Colonic mucosa (tissue), 4 donors: ENCODE data around the gene FBXL14. TPM values are rescaled to one million over a fixed set of nuclear protein-coding genes. Genes with fewer than 3 reads are reported as not detected.
A peak's percentile ranks its signal among the peaks of the same experiment; 100 is the strongest.

Experiments used
- DNase-seq: peaks from one replicate; pipeline ENCODE4 v3.0.0-alpha.2; 2020
- H3K27ac ChIP-seq: fragments of 200-600 bp; one replicate; pipeline ENCODE4 v1.8.0; 2021
- H3K27me3 ChIP-seq: fragments of 200-600 bp; one replicate; pipeline ENCODE4 v1.8.0; 2021
- H3K36me3 ChIP-seq: fragments of 200-600 bp; one replicate; pipeline ENCODE4 v1.8.0; 2021
- H3K4me1 ChIP-seq: fragments of 200-600 bp; one replicate; pipeline ENCODE4 v1.8.0; 2021; ENCODE audit warnings: mild to moderate bottlenecking
- H3K4me3 ChIP-seq: fragments of 200-600 bp; one replicate; pipeline ENCODE4 v1.8.0; 2021
- H3K9ac ChIP-seq, 2 donors: one replicate each; pipeline ENCODE4 v1.7.0; 2013; ENCODE audit warnings: control low read depth in 2 of 2, low read depth in 2 of 2, low read length in 2 of 2
- H3K9me3 ChIP-seq: fragments of 200-600 bp; one replicate; pipeline ENCODE4 v1.8.0; 2021
- CTCF ChIP-seq: fragments of 200-600 bp; IDR thresholded peaks from one replicate; pipeline ENCODE4 v1.8.0; 2022; ENCODE audit warnings: antibody characterized with exemption, mild to moderate bottlenecking
- intact Hi-C: fragments of 100-400 bp; cut with DNase I; formaldehyde crosslinking; loops from one replicate; pipeline ENCODE4 v1.14.1; 2022
- total RNA-seq, 2 donors: library from RNA; stranded (reverse); fragmentation: NEBNext Ultra II Directional in 1 of 2; extraction: Animal tissue kit (Norgen Biotek cat#: 25700) in 1 of 2; gene quantifications; one replicate each; pipeline ENCODE4 v1.2.1, GENCODE V29; 2021
- donor health status: healthy.
- donor health status: DM: no; HTN: no; CAD: no.
- donor health status: DM: no; HTN: no; CAD: no.

Gene FBXL14
- total RNA-seq, 2 donors from 2014 or later = 32.3 to 37.4 TPM

GRCh38 chr12:1598757-1599156 is 4.4 kb upstream of the FBXL14 start:
- no peak overlapping the region for H3K27ac ChIP-seq
- no peaks in the 10 kb centered on the region for H3K4me1 ChIP-seq
- H3K36me3 ChIP-seq = no peaks in the 10 kb centered on the region
- H3K27me3 ChIP-seq = no peaks in the 10 kb centered on the region
- H3K9ac ChIP-seq = no peak overlapping the region
- no peak for DNase-seq
- no peak overlapping the region for H3K4me3 ChIP-seq
- intact Hi-C loops = no loop called here
- no peaks in the 10 kb centered on the region for H3K9me3 ChIP-seq
- no peak for TF ChIP-seq CTCF

GRCh38 chr12:1595690-1596347 is 1.4 kb upstream of the FBXL14 start:
- DNase-seq = peak; percentile 54

GRCh38 chr12:1595026-1595561 is 713 bp upstream of the FBXL14 start:
- H3K4me3 ChIP-seq = peak overlapping the region; percentile 57
- peak; percentile 59 for DNase-seq

More at GRCh38 chr12:1595690-1596347, 1.4 kb upstream of the FBXL14 start:
- Histone ChIP-seq H3K27ac (peak overlapping the region; percentile 94), H3K4me3 (no peak overlapping the region), H3K27me3 (no peaks in the 10 kb centered on the region), H3K36me3 (no peaks in the 10 kb centered on the region), H3K9me3 (no peaks in the 10 kb centered on the region), H3K9ac (peak overlapping the region; percentile 4 to 92), H3K4me1 (peaks cover 3% of the 10 kb centered on the region)
- intact Hi-C loops = no loop called here
- no peak for TF ChIP-seq CTCF

GRCh38 chr12:1594006-1594260 is 448 bp downstream of the FBXL14 start:
- H3K9ac ChIP-seq = peak overlapping the region; percentile 86 to 90
- no peaks in the 10 kb centered on the region for H3K36me3 ChIP-seq
- intact Hi-C loops = no loop called here
- peak overlapping the region; percentile 57 for H3K4me3 ChIP-seq
- H3K27ac ChIP-seq = peak overlapping the region; percentile 94
- H3K27me3 ChIP-seq = no peaks in the 10 kb centered on the region
- no peaks in the 10 kb centered on the region for H3K9me3 ChIP-seq
- DNase-seq = no peak
- peaks cover 3% of the 10 kb centered on the region for H3K4me1 ChIP-seq
- TF ChIP-seq CTCF = no peak

More at GRCh38 chr12:1595026-1595561, 713 bp upstream of the FBXL14 start:
- no peaks in the 10 kb centered on the region for H3K36me3 ChIP-seq
- H3K9ac ChIP-seq = peak overlapping the region; percentile 89 to 92
- intact Hi-C loops = no loop called here
- H3K27ac ChIP-seq = peak overlapping the region; percentile 94
- no peaks in the 10 kb centered on the region for H3K9me3 ChIP-seq
- no peaks in the 10 kb centered on the region for H3K27me3 ChIP-seq
- H3K4me1 ChIP-seq = peaks cover 3% of the 10 kb centered on the region
- TF ChIP-seq CTCF = no peak

DNA sequence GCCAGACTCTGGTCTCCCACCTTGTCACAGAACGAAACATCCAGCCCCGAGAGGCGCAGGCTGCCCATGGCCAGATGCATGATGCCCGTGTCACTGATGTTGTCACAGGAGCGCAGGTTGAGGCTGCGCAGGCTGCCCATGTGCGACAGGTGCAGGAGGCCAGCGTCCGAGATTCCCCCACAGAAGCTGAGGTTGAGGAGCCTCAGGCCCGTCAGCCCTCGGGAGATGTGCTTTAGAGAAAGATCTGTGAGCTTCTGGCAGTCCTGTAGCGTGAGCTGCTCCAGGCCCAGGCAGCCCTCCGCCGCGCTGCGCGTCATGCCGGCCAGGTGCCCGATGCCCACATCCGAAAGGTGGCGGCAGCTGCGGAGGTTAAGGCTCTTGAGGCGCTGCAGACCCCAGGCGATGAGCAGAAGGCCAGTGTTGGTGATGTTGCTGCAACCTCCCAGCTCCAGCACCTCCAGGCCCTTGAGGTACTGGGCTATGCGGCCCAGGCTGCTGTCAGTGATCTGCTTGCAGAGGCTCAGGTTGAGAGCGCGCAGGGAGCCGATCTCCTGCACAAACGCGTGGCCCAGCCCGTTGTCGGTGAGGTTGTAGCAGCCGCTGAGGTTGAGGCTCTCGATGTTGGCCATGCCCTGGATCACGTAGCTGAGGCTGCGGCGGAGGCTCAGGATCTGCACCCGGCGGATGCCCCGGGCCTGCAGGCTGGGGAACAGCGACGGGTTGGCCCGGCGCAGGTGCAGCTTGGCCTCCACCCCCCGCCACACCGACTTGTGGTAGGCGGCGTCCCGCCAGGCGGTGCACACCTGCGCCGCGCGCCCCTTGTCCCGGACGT is 991 bp downstream of the FBXL14 start:
- H3K27me3 ChIP-seq = no peaks in the 10 kb centered on the region
- no peak for TF ChIP-seq CTCF
- peak overlapping the region; percentile 57 for H3K4me3 ChIP-seq
- peak; percentile 68 for DNase-seq
- peak overlapping the region; percentile 86 to 90 for H3K9ac ChIP-seq
- no peaks in the 10 kb centered on the region for H3K9me3 ChIP-seq
- peaks cover 3% of the 10 kb centered on the region for H3K4me1 ChIP-seq
- no peaks in the 10 kb centered on the region for H3K36me3 ChIP-seq
- H3K27ac ChIP-seq = peak overlapping the region; percentile 94
- intact Hi-C loops = no loop called here
